ENCODE data around the gene RAC3. TPM values are rescaled to one million over a fixed set of nuclear protein-coding genes. Genes with fewer than 3 reads are reported as not detected.

Gene RAC3
- total RNA-seq, 1 experiment from 2014 or later, result 84.8 TPM

GRCh38 chr17:81996757-81997441, 34.6 kb upstream of the RAC3 start:
- TF ChIP-seq CTCF (conservative IDR thresholded peaks at IDR 0.05), result no peak
- no peak overlapping the region for H3K9ac ChIP-seq (ENCODE audit: extremely low read depth, insufficient read length, low read length)
- no peaks in the 10 kb centered on the region for H3K23me2 ChIP-seq (ENCODE audit: insufficient read length, low read depth, low read length, poor library complexity, severe bottlenecking)
- no peaks in the 10 kb centered on the region for H3K9me3 ChIP-seq (ENCODE audit: control insufficient read depth, low read depth, low read length)
- no peak overlapping the region for H2BK5ac ChIP-seq (ENCODE audit: insufficient read length, low read length)
- H3K79me1 ChIP-seq (ENCODE audit: insufficient read depth, low read depth, low read length, poor library complexity, severe bottlenecking), result no peaks in the 10 kb centered on the region
- no peak overlapping the region for H2BK12ac ChIP-seq (ENCODE audit: insufficient read length, low read depth, low read length)
- no peak overlapping the region for H4K5ac ChIP-seq (ENCODE audit: insufficient read length, low read depth, low read length)
- no peaks in the 10 kb centered on the region; the same call in 1 of the 2 replicates for H3K4me1 ChIP-seq (ENCODE audit: insufficient read depth, low read length)
- no peak overlapping the region for H3K14ac ChIP-seq (ENCODE audit: insufficient read depth, low read length)
- H3K56ac ChIP-seq (ENCODE audit: insufficient read length, low read depth, low read length), result no peak overlapping the region
- H2BK120ac ChIP-seq (ENCODE audit: low read depth, low read length, poor library complexity, severe bottlenecking), result no peak overlapping the region
- WGBS (ENCODE audit: extremely low coverage, insufficient read length, low lambda C conversion rate), result no CpG with 5 or more reads among the region's 30 CpGs
- no peak overlapping the region for H3K4me2 ChIP-seq (ENCODE audit: insufficient read depth, insufficient read length, low read length)
- no peak for DNase-seq
- H3K27me3 ChIP-seq (ENCODE audit: insufficient read depth, low read length), result no peaks in the 10 kb centered on the region
- H3K4me1 Mint-ChIP-seq, result peaks cover 8 to 20% of the 10 kb centered on the region in 2 experiments
- no peak overlapping the region for H3K23ac ChIP-seq (ENCODE audit: insufficient read length, low read depth, low read length)
- H4K8ac ChIP-seq (replicated peaks; ENCODE audit: insufficient read length, low read depth, low read length), result no peak overlapping the region
- no peaks in the 10 kb centered on the region for H3K27me3 Mint-ChIP-seq (ENCODE audit: low read depth)
- no peak overlapping the region for H2AFZ ChIP-seq (ENCODE audit: low read length)
- no peaks in the 10 kb centered on the region for H3K79me2 ChIP-seq (ENCODE audit: insufficient read depth, low read length)
- no peak overlapping the region for H2BK15ac ChIP-seq (ENCODE audit: low read depth, low read length)
- H2BK20ac ChIP-seq (ENCODE audit: low read depth, low read length, poor library complexity, severe bottlenecking), result no peak overlapping the region
- H3K18ac ChIP-seq (ENCODE audit: insufficient read length, low read depth, low read length), result no peak overlapping the region
- H4K91ac ChIP-seq (ENCODE audit: insufficient read length, low read depth, low read length), result no peak overlapping the region
- H3K27ac ChIP-seq (ENCODE audit: insufficient read length, low read depth, low read length), result no peak overlapping the region
- peak overlapping the region; percentile 49 to 87 (median 55); a peak in 2 of 7 replicates for H3K27ac Mint-ChIP-seq
- no peaks in the 10 kb centered on the region for H3K9me3 Mint-ChIP-seq
- H3T11ph ChIP-seq (ENCODE audit: low read length), result no peak overlapping the region
- no peak overlapping the region for H2AK5ac ChIP-seq (ENCODE audit: insufficient read length, low read length)
- H3K36me3 Mint-ChIP-seq (ENCODE audit: insufficient read depth in 1 of 3, low read depth in 3 of 3), result peaks cover 0 to 9% (median 9%) of the 10 kb centered on the region in 3 experiments; a peak in 6 of 7 replicates
- H3K4me3 Mint-ChIP-seq, result no peak overlapping the region
- H4K20me1 ChIP-seq (ENCODE audit: control insufficient read depth, insufficient read depth, insufficient read length), result no peaks in the 10 kb centered on the region
- H3K4ac ChIP-seq (ENCODE audit: low read depth, low read length), result no peak overlapping the region

Data from H9 (cell line).